ENCODE measurements around the gene YIPF5.

Gene YIPF5

DNA sequence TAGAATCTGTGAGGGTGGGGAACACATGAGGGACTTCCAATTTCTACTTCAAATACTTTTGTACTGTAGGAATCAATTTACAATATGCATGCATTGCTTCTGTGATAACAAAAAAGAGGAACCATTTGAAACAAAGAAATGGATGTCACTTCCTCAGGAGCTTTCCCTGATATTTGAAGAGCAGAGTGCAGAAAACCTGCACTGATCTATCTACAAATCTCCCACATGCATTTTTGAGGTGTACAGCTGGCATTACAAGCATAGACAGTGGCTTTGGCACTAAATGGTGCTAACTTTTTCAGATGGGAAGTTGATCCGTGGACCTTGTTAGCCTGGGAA is 27.7 kb downstream of the YIPF5 start:
- no peak overlapping the region for H3K9ac ChIP-seq (ENCODE audit: low read depth, low read length)
- H3K4me3 ChIP-seq (ENCODE audit: low read depth, low read length), result no peak overlapping the region
- H3K4me1 ChIP-seq (ENCODE audit: control insufficient read depth, insufficient read depth, low read length), result peaks cover 6% of the 10 kb centered on the region; the same call in 1 of the 2 replicates
- no peaks in the 10 kb centered on the region for H3K27me3 ChIP-seq (ENCODE audit: control insufficient read depth, insufficient read depth, low read length)
- H3K36me3 ChIP-seq (ENCODE audit: control insufficient read depth, insufficient read depth, low read length), result no peaks in the 10 kb centered on the region
- H3K9me3 ChIP-seq (ENCODE audit: control insufficient read depth, insufficient read depth, low read length), result no peaks in the 10 kb centered on the region
- no peak overlapping the region for H3K27ac ChIP-seq (ENCODE audit: low read depth, low read length)

DNA sequence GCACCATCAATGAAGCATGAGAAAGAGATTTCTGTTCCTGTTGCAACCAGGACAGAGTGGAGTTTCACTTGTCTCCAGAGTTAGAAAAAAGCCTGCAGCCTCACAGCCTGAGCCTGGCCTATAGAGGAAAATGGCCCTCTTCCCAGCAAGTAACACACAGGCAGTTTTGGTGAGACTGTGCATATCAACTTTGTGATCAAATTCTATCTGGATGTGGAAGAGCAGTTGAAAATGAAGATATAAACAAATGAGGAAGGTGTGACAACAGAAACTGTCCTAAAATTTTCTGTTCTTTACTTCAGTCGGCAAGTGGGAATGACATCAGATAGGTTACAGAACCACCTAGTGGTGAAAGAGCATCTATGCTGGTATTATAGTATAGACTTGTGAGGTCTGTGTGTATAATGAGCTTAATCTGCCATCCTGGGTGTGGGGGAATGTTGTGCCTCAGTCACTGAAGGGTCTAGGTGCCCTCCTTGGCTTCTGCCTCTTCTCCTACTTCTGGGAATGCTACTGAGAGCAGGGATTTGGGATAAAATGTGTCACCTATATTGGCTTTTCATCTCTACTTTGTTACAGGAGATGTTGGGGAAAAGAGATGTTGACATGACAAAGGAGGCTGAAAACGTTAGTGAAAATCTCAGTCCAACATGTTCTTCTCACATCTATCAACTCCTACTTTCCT is 28.2 kb downstream of the YIPF5 start:
- Histone ChIP-seq H3K9me3 (ENCODE audit: control insufficient read depth, insufficient read depth, low read length) (no peaks in the 10 kb centered on the region), H3K36me3 (ENCODE audit: control insufficient read depth, insufficient read depth, low read length) (no peaks in the 10 kb centered on the region), H3K4me3 (ENCODE audit: low read depth, low read length) (no peak overlapping the region), H3K27ac (ENCODE audit: low read depth, low read length) (no peak overlapping the region), H3K4me1 (ENCODE audit: control insufficient read depth, insufficient read depth, low read length) (peaks cover 6% of the 10 kb centered on the region; the same call in 1 of the 2 replicates), H3K9ac (ENCODE audit: low read depth, low read length) (no peak overlapping the region), H3K27me3 (ENCODE audit: control insufficient read depth, insufficient read depth, low read length) (no peaks in the 10 kb centered on the region)

DNA sequence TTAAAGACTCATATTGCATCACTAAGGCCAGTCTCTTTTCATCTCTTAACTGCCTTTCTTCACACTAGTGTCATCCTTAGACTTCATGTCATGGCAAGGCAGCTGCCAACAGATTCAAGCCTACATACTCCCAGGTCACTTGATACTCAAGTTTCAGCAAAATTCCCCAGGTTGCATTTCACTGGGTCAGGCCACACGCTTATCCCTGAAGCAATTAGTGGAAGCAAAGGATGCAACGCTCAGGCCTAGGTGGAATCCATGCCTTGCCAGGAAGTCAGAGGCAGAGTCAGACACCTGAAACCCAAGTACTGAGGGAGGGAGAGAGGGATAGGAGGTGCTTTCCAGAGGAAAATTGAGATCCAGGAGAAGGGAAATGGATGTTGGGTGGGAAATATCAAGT is 28.9 kb downstream of the YIPF5 start:
- Histone ChIP-seq H3K9me3 (ENCODE audit: control insufficient read depth, insufficient read depth, low read length) (no peaks in the 10 kb centered on the region), H3K4me1 (ENCODE audit: control insufficient read depth, insufficient read depth, low read length) (peaks cover 6% of the 10 kb centered on the region; the same call in 1 of the 2 replicates), H3K4me3 (ENCODE audit: low read depth, low read length) (no peak overlapping the region), H3K9ac (ENCODE audit: low read depth, low read length) (no peak overlapping the region), H3K36me3 (ENCODE audit: control insufficient read depth, insufficient read depth, low read length) (no peaks in the 10 kb centered on the region), H3K27me3 (ENCODE audit: control insufficient read depth, insufficient read depth, low read length) (no peaks in the 10 kb centered on the region), H3K27ac (ENCODE audit: low read depth, low read length) (no peak overlapping the region)

DNA sequence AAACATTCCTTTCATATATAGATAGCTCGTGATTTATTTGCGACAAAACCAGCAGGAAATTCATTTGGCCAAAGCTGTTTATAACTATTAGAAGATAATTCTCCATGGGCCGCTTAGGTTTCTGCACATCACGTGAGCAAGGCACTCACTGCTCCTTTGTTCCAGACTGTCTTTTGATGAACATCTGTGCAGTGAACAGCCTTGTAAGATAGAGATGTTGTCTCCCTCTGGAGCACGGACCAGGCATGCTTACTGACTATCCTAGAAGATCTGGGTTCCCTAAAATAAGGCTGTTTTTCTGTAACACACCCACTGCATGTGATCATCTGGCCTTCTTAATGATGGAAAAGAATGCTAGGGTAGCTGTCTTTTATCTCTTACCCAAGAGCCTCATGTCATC is 30.9 kb downstream of the YIPF5 start:
- Histone ChIP-seq H3K27me3 (ENCODE audit: control insufficient read depth, insufficient read depth, low read length) (no peaks in the 10 kb centered on the region), H3K9ac (ENCODE audit: low read depth, low read length) (no peak overlapping the region), H3K36me3 (ENCODE audit: control insufficient read depth, insufficient read depth, low read length) (no peaks in the 10 kb centered on the region), H3K9me3 (ENCODE audit: control insufficient read depth, insufficient read depth, low read length) (no peaks in the 10 kb centered on the region), H3K4me3 (ENCODE audit: low read depth, low read length) (no peak overlapping the region), H3K27ac (ENCODE audit: low read depth, low read length) (no peak overlapping the region), H3K4me1 (ENCODE audit: control insufficient read depth, insufficient read depth, low read length) (peaks cover 6% of the 10 kb centered on the region; the same call in 1 of the 2 replicates)

DNA sequence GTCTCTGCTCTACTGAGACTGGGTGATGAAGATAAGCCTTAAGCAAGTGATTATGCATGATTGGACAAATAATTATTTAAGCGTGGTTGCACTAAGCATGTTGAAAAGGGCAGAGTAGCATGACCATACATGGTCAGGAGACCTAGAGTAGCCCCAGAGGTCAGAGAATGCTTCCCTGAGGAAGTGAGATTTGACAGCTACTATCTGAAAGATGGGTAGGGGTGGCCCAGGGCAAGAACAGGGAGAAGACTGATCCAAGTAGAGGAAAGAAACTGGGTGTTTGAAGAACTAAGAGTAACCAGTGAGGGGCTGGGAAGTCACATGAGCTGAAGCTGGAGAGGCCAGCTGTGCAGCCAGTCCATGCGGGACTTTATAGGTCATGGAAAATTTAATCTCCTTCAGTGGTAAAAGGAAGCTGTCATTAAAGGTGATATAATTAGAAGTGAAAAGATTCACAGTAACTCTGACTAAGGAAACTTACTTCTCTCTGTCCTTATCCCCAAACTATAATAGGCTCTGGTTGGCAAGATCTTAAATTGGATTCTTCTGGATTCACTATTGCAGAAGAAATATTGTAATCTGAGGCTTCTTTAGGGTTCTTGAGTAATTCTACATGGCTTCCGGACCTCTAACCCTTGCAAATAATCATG is 35.2 kb downstream of the YIPF5 start:
- no peak overlapping the region for H3K4me3 ChIP-seq (ENCODE audit: low read depth, low read length)
- no peak overlapping the region for H3K9ac ChIP-seq (ENCODE audit: low read depth, low read length)
- H3K4me1 ChIP-seq (ENCODE audit: control insufficient read depth, insufficient read depth, low read length), result no peaks in the 10 kb centered on the region
- H3K27ac ChIP-seq (ENCODE audit: low read depth, low read length), result no peak overlapping the region
- no peaks in the 10 kb centered on the region for H3K36me3 ChIP-seq (ENCODE audit: control insufficient read depth, insufficient read depth, low read length)
- H3K9me3 ChIP-seq (ENCODE audit: control insufficient read depth, insufficient read depth, low read length), result no peaks in the 10 kb centered on the region
- H3K27me3 ChIP-seq (ENCODE audit: control insufficient read depth, insufficient read depth, low read length), result no peaks in the 10 kb centered on the region

DNA sequence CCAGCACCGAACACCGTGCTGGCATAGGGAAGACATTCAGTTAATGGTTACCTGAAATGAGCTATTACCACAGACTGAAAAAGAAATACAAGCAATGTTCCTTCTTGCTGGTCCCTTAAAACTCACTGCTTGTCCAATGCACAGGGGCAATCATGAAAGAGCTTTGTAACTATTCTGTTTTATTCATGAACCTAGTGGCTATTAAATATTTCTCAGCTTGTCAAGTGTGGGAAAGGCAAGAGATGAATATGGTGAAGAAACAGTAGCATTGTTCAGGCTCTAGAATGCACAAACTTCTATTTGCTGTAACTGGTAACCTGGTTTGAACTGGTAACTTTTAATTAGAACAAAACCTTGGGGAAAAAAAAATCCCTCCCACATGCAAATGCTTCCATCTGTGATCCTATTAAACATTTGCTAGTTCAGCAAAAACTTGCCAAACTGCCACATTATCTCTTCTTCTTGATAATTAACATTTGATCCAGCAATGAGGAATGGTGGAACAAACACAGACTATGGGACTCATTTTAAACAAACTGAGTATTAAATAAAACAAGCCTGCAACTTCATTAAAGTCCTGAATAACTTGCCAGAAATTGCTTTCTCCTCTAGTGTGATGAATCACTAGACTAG is 36.1 kb downstream of the YIPF5 start:
- H3K4me1 ChIP-seq (ENCODE audit: control insufficient read depth, insufficient read depth, low read length), result no peaks in the 10 kb centered on the region
- no peaks in the 10 kb centered on the region for H3K36me3 ChIP-seq (ENCODE audit: control insufficient read depth, insufficient read depth, low read length)
- no peak overlapping the region for H3K9ac ChIP-seq (ENCODE audit: low read depth, low read length)
- no peaks in the 10 kb centered on the region for H3K9me3 ChIP-seq (ENCODE audit: control insufficient read depth, insufficient read depth, low read length)
- no peak overlapping the region for H3K4me3 ChIP-seq (ENCODE audit: low read depth, low read length)
- H3K27me3 ChIP-seq (ENCODE audit: control insufficient read depth, insufficient read depth, low read length), result no peaks in the 10 kb centered on the region
- H3K27ac ChIP-seq (ENCODE audit: low read depth, low read length), result no peak overlapping the region

DNA sequence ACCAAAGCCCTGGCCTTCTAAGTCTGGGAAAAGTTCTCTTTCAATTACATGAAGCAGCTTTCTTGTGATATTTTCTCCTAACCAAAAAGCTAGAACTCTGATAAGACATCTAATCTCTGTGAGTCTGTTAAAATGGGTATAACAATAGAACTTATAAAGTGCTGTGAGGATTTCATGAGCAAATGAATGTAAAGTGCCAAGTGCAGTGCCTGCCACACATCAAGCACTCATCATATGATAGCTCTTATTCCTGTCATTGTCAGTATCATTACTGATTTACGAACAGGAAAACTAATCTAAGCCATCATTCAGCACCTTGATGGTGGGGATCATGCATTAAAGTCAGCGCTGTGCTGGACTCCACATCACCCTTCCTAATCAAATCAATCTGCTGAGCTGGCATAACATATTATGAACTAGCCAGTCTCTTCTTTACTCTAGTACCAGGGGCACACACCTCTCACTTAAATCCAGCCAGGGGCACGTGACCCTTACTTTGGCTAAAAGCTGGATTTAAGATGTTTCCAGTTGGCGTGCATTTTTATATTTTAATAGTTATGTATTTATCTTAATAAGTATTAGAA is 37.3 kb downstream of the YIPF5 start:
- Histone ChIP-seq H3K4me3 (ENCODE audit: low read depth, low read length) (no peak overlapping the region), H3K4me1 (ENCODE audit: control insufficient read depth, insufficient read depth, low read length) (no peaks in the 10 kb centered on the region), H3K9me3 (ENCODE audit: control insufficient read depth, insufficient read depth, low read length) (no peaks in the 10 kb centered on the region), H3K9ac (ENCODE audit: low read depth, low read length) (no peak overlapping the region), H3K36me3 (ENCODE audit: control insufficient read depth, insufficient read depth, low read length) (no peaks in the 10 kb centered on the region), H3K27ac (ENCODE audit: low read depth, low read length) (no peak overlapping the region), H3K27me3 (ENCODE audit: control insufficient read depth, insufficient read depth, low read length) (no peaks in the 10 kb centered on the region)

DNA sequence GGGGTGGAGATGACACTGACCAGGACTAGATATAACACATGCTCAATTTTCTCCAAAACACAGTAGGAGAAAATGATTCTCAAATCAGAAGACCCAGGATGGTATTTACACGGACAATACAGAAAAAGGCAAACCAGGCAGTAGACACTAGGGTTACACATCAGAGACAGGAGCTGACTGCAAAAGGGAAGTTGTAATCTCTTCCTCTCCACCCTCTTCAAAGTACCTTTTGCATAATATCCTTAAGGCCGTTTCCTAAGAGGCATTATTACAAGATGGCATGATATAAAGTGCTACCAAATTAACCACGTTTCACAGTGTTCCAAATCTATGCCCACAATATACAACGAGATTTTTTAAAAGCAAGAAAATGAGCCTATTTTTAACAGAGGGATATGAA is 39.2 kb downstream of the YIPF5 start:
- Histone ChIP-seq H3K4me3 (ENCODE audit: low read depth, low read length) (no peak overlapping the region), H3K4me1 (ENCODE audit: control insufficient read depth, insufficient read depth, low read length) (no peaks in the 10 kb centered on the region), H3K9me3 (ENCODE audit: control insufficient read depth, insufficient read depth, low read length) (no peaks in the 10 kb centered on the region), H3K36me3 (ENCODE audit: control insufficient read depth, insufficient read depth, low read length) (no peaks in the 10 kb centered on the region), H3K27me3 (ENCODE audit: control insufficient read depth, insufficient read depth, low read length) (no peaks in the 10 kb centered on the region), H3K27ac (ENCODE audit: low read depth, low read length) (no peak overlapping the region), H3K9ac (ENCODE audit: low read depth, low read length) (no peak overlapping the region)

DNA sequence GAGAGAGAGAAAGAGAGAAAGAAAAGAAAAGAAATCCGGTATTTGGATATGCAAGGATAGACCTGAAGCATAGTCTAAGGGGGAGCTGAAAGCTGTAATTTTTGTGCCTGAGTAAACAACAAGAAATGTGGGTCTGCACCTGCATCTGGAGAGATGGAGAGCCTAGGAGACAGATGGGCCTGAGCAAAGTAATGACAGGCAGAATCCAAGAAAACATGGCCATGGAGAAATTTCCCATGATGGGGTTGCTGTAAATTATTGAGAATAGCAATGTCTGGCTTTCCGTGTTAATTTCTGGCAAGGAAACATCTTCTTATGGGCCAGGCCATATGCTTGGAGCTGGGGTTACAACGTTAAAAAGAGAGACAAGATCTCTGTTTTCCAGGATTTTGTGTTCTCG is 40.2 kb downstream of the YIPF5 start:
- H3K9me3 ChIP-seq (ENCODE audit: control insufficient read depth, insufficient read depth, low read length), result no peaks in the 10 kb centered on the region
- H3K27ac ChIP-seq (ENCODE audit: low read depth, low read length), result no peak overlapping the region
- H3K4me1 ChIP-seq (ENCODE audit: control insufficient read depth, insufficient read depth, low read length), result peaks cover 2% of the 10 kb centered on the region; the same call in 1 of the 2 replicates
- H3K4me3 ChIP-seq (ENCODE audit: low read depth, low read length), result no peak overlapping the region
- no peaks in the 10 kb centered on the region for H3K36me3 ChIP-seq (ENCODE audit: control insufficient read depth, insufficient read depth, low read length)
- no peak overlapping the region for H3K9ac ChIP-seq (ENCODE audit: low read depth, low read length)
- no peaks in the 10 kb centered on the region for H3K27me3 ChIP-seq (ENCODE audit: control insufficient read depth, insufficient read depth, low read length)

DNA sequence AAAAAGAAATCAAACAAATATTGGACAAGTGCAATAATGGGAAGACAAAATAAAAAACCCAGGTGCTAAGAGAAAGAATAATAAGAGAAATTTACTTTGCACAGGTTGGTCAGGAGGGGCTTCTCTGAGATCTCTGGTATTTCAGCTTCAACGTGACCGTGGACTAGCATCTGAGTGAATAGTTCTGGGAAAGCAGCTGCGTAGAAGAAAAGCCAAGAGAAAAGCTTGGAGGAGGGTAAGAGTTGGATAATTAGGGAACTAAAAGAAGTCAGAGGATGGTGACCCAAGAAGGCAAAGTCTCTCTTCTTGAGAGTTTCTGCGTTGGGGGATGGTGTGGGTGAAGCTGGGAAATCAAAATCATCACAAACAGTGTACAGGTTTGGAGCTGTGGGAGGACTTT is 41.6 kb downstream of the YIPF5 start:
- H3K36me3 ChIP-seq (ENCODE audit: control insufficient read depth, insufficient read depth, low read length), result no peaks in the 10 kb centered on the region
- no peak overlapping the region for H3K4me3 ChIP-seq (ENCODE audit: low read depth, low read length)
- H3K9me3 ChIP-seq (ENCODE audit: control insufficient read depth, insufficient read depth, low read length), result no peaks in the 10 kb centered on the region
- peaks cover 7% of the 10 kb centered on the region; the same call in 1 of the 2 replicates for H3K4me1 ChIP-seq (ENCODE audit: control insufficient read depth, insufficient read depth, low read length)
- no peak overlapping the region for H3K9ac ChIP-seq (ENCODE audit: low read depth, low read length)
- no peaks in the 10 kb centered on the region for H3K27me3 ChIP-seq (ENCODE audit: control insufficient read depth, insufficient read depth, low read length)
- no peak overlapping the region for H3K27ac ChIP-seq (ENCODE audit: low read depth, low read length)

DNA sequence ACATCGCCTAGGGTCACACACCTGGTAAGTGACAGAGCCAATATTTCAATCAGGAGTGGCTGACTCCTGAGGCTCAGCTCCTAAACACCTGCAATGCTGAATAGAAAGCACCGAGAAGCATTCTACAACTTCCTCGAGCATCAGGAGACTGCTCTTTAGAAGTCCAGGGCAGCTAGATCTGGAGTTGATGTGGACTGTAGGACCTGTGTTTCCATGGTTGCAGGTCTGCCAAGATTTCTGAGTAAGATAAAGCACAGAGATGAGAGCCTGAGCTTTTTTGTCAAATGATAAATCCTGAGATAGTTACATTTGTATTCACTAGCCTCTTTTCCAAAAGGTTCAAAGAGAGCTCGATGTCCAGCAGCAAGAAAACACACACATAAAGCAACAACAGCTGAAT is 43.8 kb downstream of the YIPF5 start:
- Histone ChIP-seq H3K9me3 (ENCODE audit: control insufficient read depth, insufficient read depth, low read length) (no peaks in the 10 kb centered on the region), H3K27ac (ENCODE audit: low read depth, low read length) (no peak overlapping the region), H3K4me1 (ENCODE audit: control insufficient read depth, insufficient read depth, low read length) (peaks cover 7% of the 10 kb centered on the region; the same call in 1 of the 2 replicates), H3K4me3 (ENCODE audit: low read depth, low read length) (no peak overlapping the region), H3K36me3 (ENCODE audit: control insufficient read depth, insufficient read depth, low read length) (no peaks in the 10 kb centered on the region), H3K27me3 (ENCODE audit: control insufficient read depth, insufficient read depth, low read length) (no peaks in the 10 kb centered on the region), H3K9ac (ENCODE audit: low read depth, low read length) (no peak overlapping the region)

Data from HUES48 (cell line).